ENCODE data around the gene DAP.

GRCh38 chr5:10801931-10802666, 41.1 kb upstream of the DAP start:
- TF ChIP-seq ZFP3 (CRISPR knock-in tag; IDR thresholded peaks at IDR 0.05) (no peak), ZNF70 (CRISPR knock-in tag; IDR thresholded peaks at IDR 0.05) (no peak), CREB5 (CRISPR knock-in tag; IDR thresholded peaks at IDR 0.05; ENCODE audit: low read depth) (no peak), BACH2 (CRISPR knock-in tag; IDR thresholded peaks at IDR 0.05; ENCODE audit: borderline replicate concordance) (no peak), OSR1 (CRISPR knock-in tag; IDR thresholded peaks at IDR 0.05) (no peak), GLIS3 (CRISPR knock-in tag; IDR thresholded peaks at IDR 0.05) (no peak), PPARA (CRISPR knock-in tag; IDR thresholded peaks at IDR 0.05; ENCODE audit: borderline replicate concordance) (no peak), ZNF565 (CRISPR knock-in tag; conservative IDR thresholded peaks at IDR 0.05; ENCODE audit: low read depth) (no peak), ISL1 (CRISPR knock-in tag; IDR thresholded peaks at IDR 0.05) (no peak)

Measured in SK-N-SH treated with all-trans-retinoic acid at 6 μM for 48 hours (cell line).